SU-DHL-6 (cell line): ENCODE data around the gene PRDM16.

Source experiments
- CTCF ChIP-seq: fragments of 200-600 bp; sonication (generic); IDR thresholded peaks from one replicate; pipeline ENCODE4 v1.5.1; 2017; ENCODE audit warnings: antibody characterized with exemption, mild to moderate bottlenecking, low read length, moderate library complexity; ENCODE audit not compliant: insufficient read depth, poor library complexity, severe bottlenecking
- EZH2phosphoT487 ChIP-seq: fragments of 200-600 bp; sonication (generic), shearing (Covaris generic); conservative IDR thresholded peaks from 2 replicates; pipeline ENCODE4 v1.6.1; 2018; ENCODE audit warnings: mild to moderate bottlenecking, antibody characterized with exemption, low read length, moderate library complexity, mixed read lengths

- TF ChIP-seq CTCF (no peak), EZH2phosphoT487 (no peak)
Observed at GRCh38 chr1:3066826-3067225, 2.2 kb upstream of the PRDM16 start.
